Loucy (cell line): ENCODE results near the gene KAT2B.

Experiments used
- CTCF ChIP-seq: fragments of 200-600 bp; sonication (generic); conservative IDR thresholded peaks from 2 replicates; pipeline ENCODE4 v1.5.1; 2014; ENCODE audit warnings: mild to moderate bottlenecking, antibody characterized with exemption, low read length
- EZH2phosphoT487 ChIP-seq: fragments of 200-600 bp; IDR thresholded peaks from 2 replicates; pipeline ENCODE4 v1.6.1; 2018; ENCODE audit warnings: antibody characterized with exemption, mild to moderate bottlenecking, moderate library complexity, borderline replicate concordance

DNA sequence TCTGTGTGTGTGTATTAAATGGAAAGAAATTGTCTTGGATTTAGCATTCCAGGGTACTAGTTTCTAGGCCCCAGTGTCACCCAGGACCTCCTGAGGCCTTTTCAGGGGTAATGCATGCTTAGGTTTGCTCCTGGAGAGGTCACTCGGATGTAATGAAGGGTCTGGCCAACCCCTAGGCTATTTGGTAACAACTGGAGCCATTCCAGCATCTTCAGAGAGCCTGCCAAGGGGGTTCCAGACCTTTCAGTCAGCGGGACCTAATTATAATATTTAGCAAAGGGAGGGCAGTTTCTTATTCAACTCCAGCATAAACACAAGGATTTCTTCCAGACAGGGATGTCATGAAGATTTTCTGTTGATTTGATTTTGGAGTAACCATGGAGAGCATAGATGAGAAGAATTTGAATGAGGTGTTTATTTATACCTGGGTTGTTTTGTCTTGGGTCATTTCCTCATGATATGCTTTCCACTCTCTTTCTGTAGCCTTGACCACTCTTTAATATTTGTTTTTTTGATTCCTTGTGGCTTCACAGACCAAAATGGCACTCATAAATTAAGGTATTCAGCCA, 17.4 kb downstream of the KAT2B start:
- TF ChIP-seq CTCF (no peak), EZH2phosphoT487 (no peak)
